Breast epithelium (tissue), 3 donors: ENCODE data around the gene HDAC4.

Experiments
- POLR2A ChIP-seq: fragments of 450-650 bp; IDR thresholded peaks from one replicate; pipeline ENCODE4 v1.6.1; 2016; ENCODE audit warnings: antibody characterized with exemption, mild to moderate bottlenecking, moderate library complexity
- POLR2AphosphoS5 ChIP-seq, 3 donors: sonication (generic); formaldehyde crosslinking; IDR thresholded peaks; one replicate each; pipeline ENCODE4 v1.6.1; 2017; ENCODE audit warnings: antibody characterized with exemption in 3 of 3
- TF ChIP-seq, protein P1 (sequence below), 3 donors: fragments of 450-650 bp; IDR thresholded peaks; one replicate each; pipeline ENCODE4 v1.5.1; 2016 to 2017; ENCODE audit warnings: antibody characterized with exemption in 3 of 3, mild to moderate bottlenecking in 3 of 3, moderate library complexity in 3 of 3

DNA sequence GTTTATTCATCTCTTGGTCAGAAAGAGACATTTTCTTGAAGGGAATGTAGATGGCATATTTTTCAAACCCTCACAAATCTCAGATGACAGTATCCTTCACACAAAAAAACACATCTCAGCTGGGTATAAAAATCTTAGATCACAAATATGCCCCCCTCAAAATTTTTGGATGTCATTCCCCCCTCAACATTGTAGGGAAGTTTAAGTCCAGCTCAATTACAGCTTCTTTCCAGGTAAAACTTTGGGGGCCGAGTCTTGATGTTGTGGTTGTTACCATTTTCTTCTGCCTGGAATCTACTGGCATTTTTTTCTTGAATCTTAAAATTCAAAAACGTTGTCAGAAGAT lies 46.1 kb downstream of the HDAC4 start:
- TF ChIP-seq, protein P1, sequence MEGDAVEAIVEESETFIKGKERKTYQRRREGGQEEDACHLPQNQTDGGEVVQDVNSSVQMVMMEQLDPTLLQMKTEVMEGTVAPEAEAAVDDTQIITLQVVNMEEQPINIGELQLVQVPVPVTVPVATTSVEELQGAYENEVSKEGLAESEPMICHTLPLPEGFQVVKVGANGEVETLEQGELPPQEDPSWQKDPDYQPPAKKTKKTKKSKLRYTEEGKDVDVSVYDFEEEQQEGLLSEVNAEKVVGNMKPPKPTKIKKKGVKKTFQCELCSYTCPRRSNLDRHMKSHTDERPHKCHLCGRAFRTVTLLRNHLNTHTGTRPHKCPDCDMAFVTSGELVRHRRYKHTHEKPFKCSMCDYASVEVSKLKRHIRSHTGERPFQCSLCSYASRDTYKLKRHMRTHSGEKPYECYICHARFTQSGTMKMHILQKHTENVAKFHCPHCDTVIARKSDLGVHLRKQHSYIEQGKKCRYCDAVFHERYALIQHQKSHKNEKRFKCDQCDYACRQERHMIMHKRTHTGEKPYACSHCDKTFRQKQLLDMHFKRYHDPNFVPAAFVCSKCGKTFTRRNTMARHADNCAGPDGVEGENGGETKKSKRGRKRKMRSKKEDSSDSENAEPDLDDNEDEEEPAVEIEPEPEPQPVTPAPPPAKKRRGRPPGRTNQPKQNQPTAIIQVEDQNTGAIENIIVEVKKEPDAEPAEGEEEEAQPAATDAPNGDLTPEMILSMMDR (IDR thresholded peaks at IDR 0.05) = no peak
- no peak for TF ChIP-seq POLR2A
- TF ChIP-seq POLR2AphosphoS5 (IDR thresholded peaks at IDR 0.05) = no peak
